MCF 10A (cell line): ENCODE measurements around the gene ZNF800. TPM values are rescaled to one million over a fixed set of nuclear protein-coding genes. Genes with fewer than 3 reads are reported as not detected.
A peak's percentile ranks its signal among the peaks of the same experiment; 100 is the strongest.
"Not testable (repeated sequence)": the region's sequence is repeated elsewhere in the genome, so short reads cannot be mapped to it uniquely, and the experiment has no call there.

Experiments used
- BruUV-seq: library from RNA; stranded (reverse); fragments of 400-500 nt; replicated peaks from 2 replicates; lab custom pipeline; 2021; lab: Mats Ljungman, UMichigan
- CTCF ChIA-PET: fragments of 300-600 bp; sonication (Branson Sonifier 250); formaldehyde crosslinking; extraction: SDS; loops from one replicate; lab custom pipeline; 2021; ENCODE audit warnings: antibody characterized with exemption, inconsistent platforms; lab: Yijun Ruan, JAX
- POLR2A ChIA-PET: fragments of 300-600, 350-650 bp; sonication (Branson Sonifier 250); formaldehyde crosslinking; extraction: SDS; loops from one replicate; lab custom pipeline; 2020; ENCODE audit warnings: antibody characterized with exemption, inconsistent platforms; lab: Yijun Ruan, JAX
- DNase-seq: peaks from one replicate; pipeline ENCODE4 v3.0.0-alpha.2; 2018; ENCODE audit not compliant: unreplicated experiment
- H3K27ac Mint-ChIP-seq: one replicate; pipeline ENCODE4 v1.8.0; 2022; ENCODE audit warnings: mild to moderate bottlenecking, low read depth, mixed read lengths; ENCODE audit not compliant: unreplicated experiment
- H3K27me3 Mint-ChIP-seq: one replicate; pipeline ENCODE4 v1.8.0; 2022; ENCODE audit warnings: mixed read lengths; ENCODE audit not compliant: insufficient read depth, unreplicated experiment
- H3K36me3 Mint-ChIP-seq: one replicate; pipeline ENCODE4 v1.8.0; 2022; ENCODE audit warnings: mild to moderate bottlenecking, moderate library complexity, mixed read lengths; ENCODE audit not compliant: insufficient read depth, unreplicated experiment
- H3K4me1 Mint-ChIP-seq: one replicate; pipeline ENCODE4 v1.8.0; 2022; ENCODE audit warnings: mixed read lengths; ENCODE audit not compliant: insufficient read depth, unreplicated experiment
- H3K4me3 Mint-ChIP-seq: one replicate; pipeline ENCODE4 v1.8.0; 2022; ENCODE audit warnings: mild to moderate bottlenecking, moderate library complexity, mixed read lengths; ENCODE audit not compliant: unreplicated experiment
- H3K9me3 Mint-ChIP-seq: one replicate; pipeline ENCODE4 v1.8.0; 2022; ENCODE audit warnings: mixed read lengths; ENCODE audit not compliant: unreplicated experiment
- intact Hi-C: fragments of 100-400 bp; cut with micrococcal nuclease; formaldehyde crosslinking; loops from 2 replicates; pipeline ENCODE4 v1.14.1; 2022
- total RNA-seq: library from RNA; stranded (reverse); gene quantifications from 2 replicates; pipeline ENCODE4 v1.2.3, GENCODE V29; 2022
- TF ChIP-seq, protein P1 (sequence below): fragments of 200-600 bp; IDR thresholded peaks from one replicate; pipeline ENCODE4 v1.8.0; 2022; ENCODE audit warnings: antibody characterized with exemption, mild to moderate bottlenecking; ENCODE audit not compliant: unreplicated experiment

ZNF800 gene
- total RNA-seq, 1 experiment from 2014 or later = 51.7 TPM

DNA sequence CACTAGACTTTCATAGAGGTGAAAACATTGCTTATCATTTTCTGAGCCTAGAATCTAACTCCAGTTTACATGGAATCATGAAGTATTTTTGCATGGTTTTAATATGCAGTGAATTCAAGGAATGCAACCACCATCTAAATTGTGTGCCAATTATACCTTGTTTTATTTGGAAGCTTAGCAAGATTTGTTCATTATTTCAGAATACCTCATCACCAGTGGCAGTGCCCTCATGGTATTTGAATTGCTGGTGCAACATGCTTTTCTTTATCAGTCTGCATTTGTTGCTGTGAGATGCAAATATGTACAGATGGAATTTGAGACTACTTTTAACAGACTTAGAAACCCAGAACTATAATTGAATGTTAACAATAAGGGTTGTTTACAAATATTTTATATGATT is 18.7 kb upstream of the ZNF800 start:
- H3K27ac Mint-ChIP-seq = no peak overlapping the region
- H3K27me3 Mint-ChIP-seq = peaks cover 32% of the 10 kb centered on the region
- CTCF ChIA-PET = no interaction called here
- no peaks in the 10 kb centered on the region for H3K36me3 Mint-ChIP-seq
- peaks cover 15% of the 10 kb centered on the region for H3K4me1 Mint-ChIP-seq
- POLR2A ChIA-PET = interaction anchor here (0.7 kb wide), 1 partner anchor 19 kb away, joined by 3 read pairs; the partner anchor contains the start of gene ZNF800
- TF ChIP-seq, protein P1, sequence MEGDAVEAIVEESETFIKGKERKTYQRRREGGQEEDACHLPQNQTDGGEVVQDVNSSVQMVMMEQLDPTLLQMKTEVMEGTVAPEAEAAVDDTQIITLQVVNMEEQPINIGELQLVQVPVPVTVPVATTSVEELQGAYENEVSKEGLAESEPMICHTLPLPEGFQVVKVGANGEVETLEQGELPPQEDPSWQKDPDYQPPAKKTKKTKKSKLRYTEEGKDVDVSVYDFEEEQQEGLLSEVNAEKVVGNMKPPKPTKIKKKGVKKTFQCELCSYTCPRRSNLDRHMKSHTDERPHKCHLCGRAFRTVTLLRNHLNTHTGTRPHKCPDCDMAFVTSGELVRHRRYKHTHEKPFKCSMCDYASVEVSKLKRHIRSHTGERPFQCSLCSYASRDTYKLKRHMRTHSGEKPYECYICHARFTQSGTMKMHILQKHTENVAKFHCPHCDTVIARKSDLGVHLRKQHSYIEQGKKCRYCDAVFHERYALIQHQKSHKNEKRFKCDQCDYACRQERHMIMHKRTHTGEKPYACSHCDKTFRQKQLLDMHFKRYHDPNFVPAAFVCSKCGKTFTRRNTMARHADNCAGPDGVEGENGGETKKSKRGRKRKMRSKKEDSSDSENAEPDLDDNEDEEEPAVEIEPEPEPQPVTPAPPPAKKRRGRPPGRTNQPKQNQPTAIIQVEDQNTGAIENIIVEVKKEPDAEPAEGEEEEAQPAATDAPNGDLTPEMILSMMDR = no peak
- no peak for DNase-seq
- BruUV-seq = no TSS peak
- no peaks in the 10 kb centered on the region for H3K9me3 Mint-ChIP-seq
- intact Hi-C loops = no loop called here
- no peak overlapping the region for H3K4me3 Mint-ChIP-seq

DNA sequence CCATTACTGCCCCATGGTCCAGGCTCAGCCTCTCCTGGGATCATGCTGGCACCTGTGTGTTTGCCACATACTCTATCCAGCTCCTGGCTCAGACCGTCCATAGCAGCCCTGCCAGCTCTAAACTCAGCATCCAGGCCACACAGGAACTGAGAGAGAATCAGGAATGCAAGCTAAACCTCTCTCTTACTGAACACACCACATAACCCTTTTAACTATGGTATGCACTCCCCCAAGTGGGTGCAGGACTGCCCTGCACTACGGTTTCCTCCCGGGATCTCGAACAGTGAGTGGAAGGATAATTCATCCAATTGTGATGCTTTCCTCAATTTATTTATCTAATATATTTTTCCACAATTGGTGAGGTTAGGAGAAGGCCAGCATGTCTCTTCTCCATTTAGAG is 17.1 kb upstream of the ZNF800 start:
- H3K27ac Mint-ChIP-seq = no peak overlapping the region
- CTCF ChIA-PET = interaction anchor here (0.6 kb wide), 1 partner anchor 275 kb away, joined by 3 read pairs; no protein-coding TSS in a partner anchor
- no peaks in the 10 kb centered on the region for H3K9me3 Mint-ChIP-seq
- POLR2A ChIA-PET = no interaction called here
- peaks cover 15% of the 10 kb centered on the region for H3K4me1 Mint-ChIP-seq
- BruUV-seq = no TSS peak
- no peak overlapping the region for H3K4me3 Mint-ChIP-seq
- H3K27me3 Mint-ChIP-seq = peaks cover 46% of the 10 kb centered on the region
- intact Hi-C loops = no loop called here
- TF ChIP-seq, protein P1 = no peak
- no peaks in the 10 kb centered on the region for H3K36me3 Mint-ChIP-seq
- no peak for DNase-seq

DNA sequence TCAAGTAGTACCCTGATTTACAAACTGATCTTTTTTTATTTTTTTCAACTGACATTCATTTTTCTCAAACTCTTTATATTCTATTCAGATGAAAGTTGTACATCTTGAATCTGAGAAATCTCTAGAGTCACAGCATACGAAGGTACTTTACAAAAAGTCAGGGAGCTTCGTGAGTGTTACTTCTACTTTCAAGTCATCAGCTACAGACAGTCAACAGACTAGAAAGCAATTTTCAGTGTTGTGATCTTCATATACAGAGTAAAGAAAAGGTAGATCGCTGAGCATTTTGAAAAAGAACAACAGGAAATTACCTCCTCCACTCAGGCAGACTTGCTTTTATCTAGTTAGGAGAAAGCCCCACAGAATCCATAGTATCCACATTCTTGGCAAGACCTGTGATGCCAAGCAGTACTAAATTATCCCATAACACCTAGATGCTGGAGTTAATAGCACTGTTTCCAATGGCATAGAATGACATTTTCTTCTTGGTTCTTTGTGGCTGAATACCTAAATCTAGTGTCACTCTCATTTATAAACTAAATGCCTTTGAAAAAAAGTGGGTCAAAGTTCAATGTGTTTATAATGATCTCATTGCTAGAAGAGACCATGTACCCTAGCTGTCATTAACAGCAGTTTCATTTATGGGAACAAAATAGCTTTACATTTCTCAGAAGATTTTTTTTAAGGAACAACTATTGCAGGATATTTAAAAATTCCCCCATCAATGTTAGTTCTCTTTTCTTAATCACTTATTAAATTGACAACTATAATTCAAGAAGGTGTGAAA is 12.0 kb upstream of the ZNF800 start:
- DNase-seq = no peak
- POLR2A ChIA-PET = interaction anchor here (0.6 to 0.7 kb wide), 2 partner anchors 11 to 35 kb away, joined by 3 read pairs; no protein-coding TSS in a partner anchor
- no peaks in the 10 kb centered on the region for H3K9me3 Mint-ChIP-seq
- no peaks in the 10 kb centered on the region for H3K4me1 Mint-ChIP-seq
- H3K4me3 Mint-ChIP-seq = no peak overlapping the region
- CTCF ChIA-PET = interaction anchor here (0.7 kb wide), 1 partner anchor 96 kb away, joined by 3 read pairs; no protein-coding TSS in a partner anchor
- TF ChIP-seq, protein P1 = no peak
- BruUV-seq = no TSS peak
- peaks cover 66% of the 10 kb centered on the region for H3K27me3 Mint-ChIP-seq
- H3K27ac Mint-ChIP-seq = no peak overlapping the region
- intact Hi-C loops = no loop called here
- H3K36me3 Mint-ChIP-seq = no peaks in the 10 kb centered on the region

DNA sequence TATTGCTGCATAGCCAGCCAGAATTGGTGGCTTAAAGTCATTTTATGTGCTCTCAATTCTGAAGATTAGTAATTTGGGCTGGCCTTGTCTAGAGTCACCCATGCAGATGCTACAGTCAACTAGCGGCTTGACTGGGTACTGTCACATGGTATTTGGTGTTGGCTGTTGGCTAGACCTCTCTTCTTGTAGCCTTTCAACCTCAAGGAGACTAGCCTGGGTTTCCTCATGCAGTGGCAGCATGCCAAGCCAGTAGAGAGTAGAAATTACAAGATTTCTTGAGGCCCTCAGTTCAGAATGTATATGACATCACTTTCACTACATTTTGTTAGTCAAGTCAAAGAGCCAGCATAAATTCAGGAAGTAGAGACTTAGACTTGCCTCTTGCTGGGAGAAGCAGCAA is 3.7 kb upstream of the ZNF800 start:
- Mint-ChIP-seq H3K27me3 (peaks cover 23% of the 10 kb centered on the region), H3K27ac (no peak overlapping the region), H3K4me1 (no peaks in the 10 kb centered on the region), H3K9me3 (no peaks in the 10 kb centered on the region), H3K4me3 (no peak overlapping the region), H3K36me3 (peaks cover 6% of the 10 kb centered on the region)
- POLR2A ChIA-PET = no interaction called here
- intact Hi-C loops = loop anchor here (10.0 kb wide), 1 partner anchor 189 kb away; the partner anchor contains the start of genes ARF5 and GCC1
- DNase-seq = peak; percentile 18
- CTCF ChIA-PET = interaction anchor here (1.3 kb wide), 1 partner anchor 118 kb away, joined by 5 read pairs; no protein-coding TSS in a partner anchor
- BruUV-seq = no TSS peak
- TF ChIP-seq, protein P1 = no peak

DNA sequence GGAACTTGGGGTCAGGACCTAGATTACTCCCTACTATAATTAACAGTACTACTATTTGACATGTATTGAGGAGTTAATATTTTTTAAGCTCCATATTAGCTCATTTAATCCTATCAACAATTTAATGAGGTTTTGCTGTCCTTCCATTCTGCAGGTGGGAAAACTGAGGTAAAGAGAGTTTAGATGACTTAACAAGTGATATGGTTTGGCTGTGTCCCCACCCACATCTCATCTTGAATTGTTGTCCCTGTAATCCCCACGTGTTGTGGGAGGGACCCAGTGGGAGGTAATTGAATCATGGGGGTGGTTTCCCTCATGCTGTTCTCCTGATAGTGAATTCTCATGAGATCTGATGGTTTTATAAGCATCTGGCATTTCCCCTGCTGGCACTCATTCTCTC is 2.6 kb upstream of the ZNF800 start:
- H3K4me3 Mint-ChIP-seq, H3K27ac Mint-ChIP-seq, H3K4me1 Mint-ChIP-seq, DNase-seq, BruUV-seq, H3K9me3 Mint-ChIP-seq, CTCF ChIA-PET: not testable (repeated sequence)
- peaks cover 16% of the 10 kb centered on the region for H3K36me3 Mint-ChIP-seq
- POLR2A ChIA-PET = interaction anchor here (0.7 kb wide), 1 partner anchor 17 kb away, joined by 3 read pairs; no protein-coding TSS in a partner anchor
- intact Hi-C loops = loop anchor here (10.0 kb wide), 1 partner anchor 190 kb away; the partner anchor contains the start of genes ARF5 and GCC1
- peaks cover 12% of the 10 kb centered on the region for H3K27me3 Mint-ChIP-seq
